Calu3 (cell line): ENCODE measurements around the gene CFC1. TPM values are rescaled to one million over a fixed set of nuclear protein-coding genes. Genes with fewer than 3 reads are reported as not detected.
"Not testable (repeated sequence)": the region's sequence is repeated elsewhere in the genome, so short reads cannot be mapped to it uniquely, and the experiment has no call there.

ENCODE experiments used
- Bru-seq: library from RNA; stranded (reverse); fragments of 400-500 nt; gene quantifications from one replicate; lab custom pipeline; 2021; lab: Mats Ljungman, UMichigan
- BruChase-seq, 2 experiments: library from RNA; stranded (reverse); fragments of 400-500 nt; gene quantifications; one replicate each; lab custom pipeline; 2021; lab: Mats Ljungman, UMichigan
- BruUV-seq: library from RNA; stranded (reverse); fragments of 400-500 nt; replicated peaks from 2 replicates; lab custom pipeline; 2021; lab: Mats Ljungman, UMichigan
- CTCF ChIA-PET: fragments of 300-600 bp; sonication (Branson Sonifier 250); formaldehyde crosslinking; loops from one replicate; lab custom pipeline; 2022; ENCODE audit warnings: antibody characterized with exemption; lab: Charles Lee
- DNase-seq: peaks from one replicate; pipeline ENCODE4 v3.0.0; 2022
- H3K27ac Mint-ChIP-seq: one replicate; pipeline ENCODE4 v1.8.0; 2022; ENCODE audit warnings: mixed read lengths; ENCODE audit not compliant: unreplicated experiment
- H3K27me3 Mint-ChIP-seq: one replicate; pipeline ENCODE4 v1.8.0; 2022; ENCODE audit warnings: mixed read lengths; ENCODE audit not compliant: unreplicated experiment
- H3K36me3 Mint-ChIP-seq: one replicate; pipeline ENCODE4 v1.8.0; 2022; ENCODE audit warnings: mild to moderate bottlenecking, moderate library complexity, mixed read lengths; ENCODE audit not compliant: insufficient read depth, unreplicated experiment
- H3K4me1 Mint-ChIP-seq: one replicate; pipeline ENCODE4 v1.8.0; 2022; ENCODE audit warnings: mild to moderate bottlenecking, low read depth, mixed read lengths; ENCODE audit not compliant: unreplicated experiment
- H3K4me3 Mint-ChIP-seq: one replicate; pipeline ENCODE4 v1.8.0; 2022; ENCODE audit warnings: mild to moderate bottlenecking, low read depth, moderate library complexity, mixed read lengths; ENCODE audit not compliant: unreplicated experiment
- H3K9me3 Mint-ChIP-seq: one replicate; pipeline ENCODE4 v1.8.0; 2022; ENCODE audit warnings: low read depth, mixed read lengths; ENCODE audit not compliant: unreplicated experiment
- intact Hi-C: fragments of 100-400 bp; cut with micrococcal nuclease; formaldehyde crosslinking; loops from one replicate; pipeline ENCODE4 v1.10.0; 2022; ENCODE audit not compliant: unreplicated experiment
- long read RNA-seq: library from polyadenylated mRNA; stranded (forward); transcript quantifications from one replicate; pipeline ENCODE4 v2.0.0, GENCODE V29; 2022
- total RNA-seq: library from RNA; stranded (reverse); gene quantifications from 2 replicates; pipeline ENCODE4 v1.2.3, GENCODE V29; 2022

CFC1 gene
- total RNA-seq (not detected in 2 replicates), Bru-seq, nascent RNA (not detected), BruChase-seq, experiment 1, labeled RNA remaining after a 6-hour chase (not detected), BruChase-seq, experiment 2, labeled RNA remaining after a 2-hour chase (not detected)
- long read RNA-seq = 0 reads

- H3K4me3 Mint-ChIP-seq, CTCF ChIA-PET, DNase-seq, H3K9me3 Mint-ChIP-seq, H3K4me1 Mint-ChIP-seq, intact Hi-C loops, H3K27ac Mint-ChIP-seq, H3K27me3 Mint-ChIP-seq, H3K36me3 Mint-ChIP-seq, BruUV-seq: not testable (repeated sequence)
Measured at GRCh38 chr2:130599393-130599792, at the start of gene CFC1. Gene CFC1, minus strand, starts transcription at chr2:130599575. Its CDS starts 288 bp downstream, at chr2:130599287.

GRCh38 chr2:130641688-130642087 is 42.3 kb upstream of the CFC1 start:
- DNase-seq, CTCF ChIA-PET, H3K4me1 Mint-ChIP-seq, H3K27ac Mint-ChIP-seq, H3K4me3 Mint-ChIP-seq, H3K9me3 Mint-ChIP-seq, intact Hi-C loops, H3K36me3 Mint-ChIP-seq, BruUV-seq: not testable (repeated sequence)
- H3K27me3 Mint-ChIP-seq = peaks cover 13% of the 10 kb centered on the region

- CTCF ChIA-PET, intact Hi-C loops: not testable (repeated sequence)
- peaks cover 13% of the 10 kb centered on the region for H3K27me3 Mint-ChIP-seq
Measured at GRCh38 chr2:130638973-130639372, 39.6 kb upstream of the CFC1 start.

GRCh38 chr2:130628784-130629475 is 29.6 kb upstream of the CFC1 start:
- H3K36me3 Mint-ChIP-seq, H3K27ac Mint-ChIP-seq, intact Hi-C loops, H3K9me3 Mint-ChIP-seq, H3K4me1 Mint-ChIP-seq, DNase-seq, H3K4me3 Mint-ChIP-seq, BruUV-seq, H3K27me3 Mint-ChIP-seq, CTCF ChIA-PET: not testable (repeated sequence)

More at GRCh38 chr2:130638973-130639372, 39.6 kb upstream of the CFC1 start:
- not testable (repeated sequence) for BruUV-seq, DNase-seq, H3K27ac Mint-ChIP-seq, H3K4me1 Mint-ChIP-seq, H3K9me3 Mint-ChIP-seq, H3K4me3 Mint-ChIP-seq, H3K36me3 Mint-ChIP-seq

- intact Hi-C loops, H3K36me3 Mint-ChIP-seq, H3K9me3 Mint-ChIP-seq, H3K27me3 Mint-ChIP-seq, CTCF ChIA-PET, H3K4me1 Mint-ChIP-seq, BruUV-seq, DNase-seq, H3K4me3 Mint-ChIP-seq, H3K27ac Mint-ChIP-seq: not testable (repeated sequence)
Measured at GRCh38 chr2:130611140-130611539, 11.8 kb upstream of the CFC1 start, which contains the start of gene POTEJ. Gene POTEJ, plus strand, starts transcription at chr2:130611440. Its CDS starts 93 bp downstream, at chr2:130611533.

GRCh38 chr2:130610486-130610885 is 11.1 kb upstream of the CFC1 start:
- H3K27me3 Mint-ChIP-seq, DNase-seq, intact Hi-C loops, H3K27ac Mint-ChIP-seq, CTCF ChIA-PET, H3K4me1 Mint-ChIP-seq, H3K4me3 Mint-ChIP-seq, H3K9me3 Mint-ChIP-seq, BruUV-seq, H3K36me3 Mint-ChIP-seq: not testable (repeated sequence)

GRCh38 chr2:130609002-130609920 is 9.9 kb upstream of the CFC1 start:
- intact Hi-C loops, DNase-seq, H3K9me3 Mint-ChIP-seq, H3K4me3 Mint-ChIP-seq, CTCF ChIA-PET, BruUV-seq, H3K36me3 Mint-ChIP-seq, H3K27me3 Mint-ChIP-seq, H3K27ac Mint-ChIP-seq, H3K4me1 Mint-ChIP-seq: not testable (repeated sequence)

- H3K9me3 Mint-ChIP-seq, intact Hi-C loops, DNase-seq, H3K36me3 Mint-ChIP-seq, H3K4me1 Mint-ChIP-seq, H3K27me3 Mint-ChIP-seq, BruUV-seq, H3K27ac Mint-ChIP-seq, CTCF ChIA-PET, H3K4me3 Mint-ChIP-seq: not testable (repeated sequence)
Measured at GRCh38 chr2:130608276-130609001, 9.1 kb upstream of the CFC1 start.

- H3K4me3 Mint-ChIP-seq, DNase-seq, BruUV-seq, H3K36me3 Mint-ChIP-seq, CTCF ChIA-PET, intact Hi-C loops, H3K9me3 Mint-ChIP-seq, H3K27ac Mint-ChIP-seq, H3K4me1 Mint-ChIP-seq, H3K27me3 Mint-ChIP-seq: not testable (repeated sequence)
Measured at GRCh38 chr2:130601648-130602302, 2.4 kb upstream of the CFC1 start.
